HG02973 (cell line): ENCODE results near the gene PRR35.

Experiments used
- ATAC-seq: cut with Tn5 transposase; IDR thresholded peaks from one replicate; pipeline ENCODE4 v1.9.1; 2021; ENCODE audit warnings: moderate library complexity; ENCODE audit not compliant: unreplicated experiment

Gene PRR35

GRCh38 chr16:527015-527903 lies 32.9 kb upstream of the PRR35 start, which contains the start of gene CAPN15:
Gene CAPN15, plus strand, starts transcription at chr16:527712. Its CDS starts 19,127 bp downstream, at chr16:546839.
- peak; percentile 57 for ATAC-seq

- peak; percentile 10 for ATAC-seq
Measured at GRCh38 chr16:528111-529011, 31.8 kb upstream of the PRR35 start.

GRCh38 chr16:529012-529575 lies 31.1 kb upstream of the PRR35 start:
- no peak for ATAC-seq

- ATAC-seq: no peak
Measured at GRCh38 chr16:530111-530817, 29.9 kb upstream of the PRR35 start.

- ATAC-seq: no peak
Measured at GRCh38 chr16:531494-532125, 28.6 kb upstream of the PRR35 start.

- no peak for ATAC-seq
Measured at GRCh38 chr16:533391-534123, 26.6 kb upstream of the PRR35 start.

- ATAC-seq: no peak
Measured at GRCh38 chr16:534135-534534, 26.1 kb upstream of the PRR35 start.

- no peak for ATAC-seq
Measured at GRCh38 chr16:534856-535445, 25.2 kb upstream of the PRR35 start.

GRCh38 chr16:535446-536405 lies 24.5 kb upstream of the PRR35 start:
- no peak for ATAC-seq

- ATAC-seq: no peak
Measured at GRCh38 chr16:536746-537145, 23.4 kb upstream of the PRR35 start.

- ATAC-seq: no peak
Measured at GRCh38 chr16:537415-538335, 22.5 kb upstream of the PRR35 start.

GRCh38 chr16:539901-540530 lies 20.2 kb upstream of the PRR35 start:
- ATAC-seq: no peak

GRCh38 chr16:540645-541340 lies 19.4 kb upstream of the PRR35 start:
- no peak for ATAC-seq

- no peak for ATAC-seq
Measured at GRCh38 chr16:543301-544164, 16.7 kb upstream of the PRR35 start.

GRCh38 chr16:544517-544916 lies 15.7 kb upstream of the PRR35 start:
- no peak for ATAC-seq
